ENCODE data around the gene NATD1. TPM values are rescaled to one million over a fixed set of nuclear protein-coding genes. Genes with fewer than 3 reads are reported as not detected.

Gene NATD1
- total RNA-seq, 2 donors from 2014 or later: 16.5 to 26.3 TPM

DNA sequence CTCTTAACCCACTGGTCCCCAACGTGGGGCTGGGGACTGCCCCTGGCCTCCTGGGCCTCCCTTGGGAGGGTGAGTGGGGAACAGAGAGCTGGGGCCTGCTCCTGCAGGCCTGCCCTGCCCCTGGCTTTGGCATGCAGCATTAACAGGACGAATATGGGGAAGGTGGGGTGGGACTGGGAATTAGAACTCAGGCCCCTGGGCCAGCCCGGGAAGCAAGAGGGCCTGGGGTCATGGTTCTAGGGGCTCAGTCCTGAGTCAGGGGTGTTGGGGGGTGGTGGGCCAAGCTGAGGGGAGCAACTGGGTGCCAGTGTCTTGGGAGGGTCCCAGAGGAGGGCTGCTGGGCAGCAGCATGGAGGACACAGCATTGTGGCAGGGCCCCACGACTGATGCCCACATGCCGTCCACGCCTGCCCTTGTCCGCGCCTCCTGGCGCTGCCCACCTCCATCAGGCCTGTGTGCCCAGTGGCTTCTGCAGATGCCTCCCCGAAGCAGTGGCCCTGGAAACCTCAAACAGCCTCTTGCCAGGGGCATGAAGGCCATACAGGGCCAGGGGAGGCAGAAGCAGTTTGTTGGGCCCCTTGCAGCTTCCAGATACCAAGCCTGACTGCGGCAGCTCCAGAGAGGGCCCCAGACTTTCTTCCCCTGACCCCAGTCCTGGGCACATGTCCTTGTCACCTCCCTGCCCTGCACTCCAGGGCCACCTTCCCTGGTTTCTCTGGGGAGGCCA, 36.1 kb upstream of the NATD1 start:
- H3K4me1 ChIP-seq (replicated peaks): peaks cover 25% of the 10 kb centered on the region
- TF ChIP-seq POLR2AphosphoS5 (IDR thresholded peaks at IDR 0.05): no peak
- H3K9me3 ChIP-seq: no peaks in the 10 kb centered on the region
- H3K27ac ChIP-seq: no peak overlapping the region
- H3K27me3 ChIP-seq (replicated peaks; ENCODE audit: insufficient read depth): no peaks in the 10 kb centered on the region
- intact Hi-C loops (cut with DNase I): loop anchor here (5.0 kb wide), 2 partner anchors 33 to 168 kb away; no protein-coding TSS in a partner anchor
- H3K4me3 ChIP-seq: no peak overlapping the region
- WGBS: 83% methylated on average over 11 of the region's 11 CpGs
- no peaks in the 10 kb centered on the region for H3K36me3 ChIP-seq
- no peak for DNase-seq (ENCODE audit: low spot score)

DNA sequence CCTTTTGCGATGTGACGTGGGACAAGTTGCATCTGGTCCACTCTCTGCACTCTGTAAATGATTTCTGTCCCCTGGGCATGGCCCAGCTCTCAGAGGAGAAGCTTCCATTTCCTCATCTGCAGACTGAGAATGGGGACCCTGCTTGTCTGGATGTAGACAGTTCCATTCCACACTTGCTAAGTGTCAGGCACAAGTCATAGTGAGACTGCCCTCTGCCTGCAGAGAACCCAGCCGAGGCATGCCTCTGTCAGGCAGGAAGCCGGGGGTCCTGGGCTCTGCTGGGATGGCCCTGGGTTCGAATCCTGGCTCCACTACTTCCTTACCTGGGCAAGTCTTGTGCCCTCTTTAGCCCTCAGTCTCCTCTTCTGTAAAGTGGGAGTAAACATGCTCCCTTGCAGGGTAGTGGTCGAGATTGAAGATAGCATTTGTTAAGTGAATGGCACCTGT, 35.4 kb upstream of the NATD1 start:
- Histone ChIP-seq H3K27me3 (replicated peaks; ENCODE audit: insufficient read depth) (no peaks in the 10 kb centered on the region), H3K36me3 (no peaks in the 10 kb centered on the region), H3K27ac (peak overlapping the region; percentile 86 to 88), H3K4me1 (replicated peaks) (peaks cover 29% of the 10 kb centered on the region), H3K9me3 (no peaks in the 10 kb centered on the region), H3K4me3 (peak overlapping the region; percentile 14 to 82)
- TF ChIP-seq POLR2A (IDR thresholded peaks at IDR 0.05): no peak
- TF ChIP-seq, protein P1, sequence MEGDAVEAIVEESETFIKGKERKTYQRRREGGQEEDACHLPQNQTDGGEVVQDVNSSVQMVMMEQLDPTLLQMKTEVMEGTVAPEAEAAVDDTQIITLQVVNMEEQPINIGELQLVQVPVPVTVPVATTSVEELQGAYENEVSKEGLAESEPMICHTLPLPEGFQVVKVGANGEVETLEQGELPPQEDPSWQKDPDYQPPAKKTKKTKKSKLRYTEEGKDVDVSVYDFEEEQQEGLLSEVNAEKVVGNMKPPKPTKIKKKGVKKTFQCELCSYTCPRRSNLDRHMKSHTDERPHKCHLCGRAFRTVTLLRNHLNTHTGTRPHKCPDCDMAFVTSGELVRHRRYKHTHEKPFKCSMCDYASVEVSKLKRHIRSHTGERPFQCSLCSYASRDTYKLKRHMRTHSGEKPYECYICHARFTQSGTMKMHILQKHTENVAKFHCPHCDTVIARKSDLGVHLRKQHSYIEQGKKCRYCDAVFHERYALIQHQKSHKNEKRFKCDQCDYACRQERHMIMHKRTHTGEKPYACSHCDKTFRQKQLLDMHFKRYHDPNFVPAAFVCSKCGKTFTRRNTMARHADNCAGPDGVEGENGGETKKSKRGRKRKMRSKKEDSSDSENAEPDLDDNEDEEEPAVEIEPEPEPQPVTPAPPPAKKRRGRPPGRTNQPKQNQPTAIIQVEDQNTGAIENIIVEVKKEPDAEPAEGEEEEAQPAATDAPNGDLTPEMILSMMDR (IDR thresholded peaks at IDR 0.05): no peak
- DNase-seq (ENCODE audit: low spot score): no peak
- 57% methylated on average over 6 of the region's 6 CpGs for WGBS
- intact Hi-C loops (cut with DNase I): loop anchor here (5.0 kb wide), 2 partner anchors 34 to 169 kb away; no protein-coding TSS in a partner anchor

DNA sequence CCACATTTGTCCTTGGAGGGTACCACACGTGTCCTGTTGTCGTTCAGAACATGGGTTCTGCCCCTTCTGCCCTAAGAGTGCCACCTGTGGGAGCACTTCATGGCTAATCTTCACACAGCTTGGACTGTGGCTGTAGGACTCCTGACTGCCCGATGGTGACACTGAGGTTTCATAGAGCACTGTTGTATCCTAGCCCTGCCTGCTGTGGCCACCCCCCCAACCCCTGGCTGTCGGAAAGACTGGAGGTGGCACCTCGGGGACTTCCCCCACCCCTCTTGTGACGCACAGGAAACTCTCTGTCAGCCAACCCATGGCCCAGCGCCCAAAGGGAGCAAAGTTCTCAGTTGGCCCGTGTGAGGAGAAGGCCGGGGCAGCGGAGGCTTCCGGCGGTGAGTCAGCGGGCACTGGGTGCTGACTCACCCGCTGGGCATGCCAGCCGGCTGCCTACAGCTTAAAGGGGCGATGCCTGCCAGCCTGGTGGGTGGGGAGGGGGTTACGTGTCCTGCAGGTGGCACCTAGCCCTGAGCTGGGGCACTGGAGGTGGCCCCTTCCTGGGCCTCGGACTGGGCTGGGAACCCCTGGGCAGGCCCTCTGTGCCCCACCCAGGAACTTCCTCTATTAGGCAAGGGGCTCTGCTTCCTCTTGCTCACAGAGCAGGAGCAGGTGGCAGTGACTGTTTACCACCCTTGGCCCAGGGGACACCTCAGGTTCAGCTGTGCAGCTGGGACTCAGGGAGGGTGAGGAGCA, 34.7 kb upstream of the NATD1 start:
- TF ChIP-seq POLR2A (IDR thresholded peaks at IDR 0.05) (peak; percentile 44), POLR2AphosphoS5 (IDR thresholded peaks at IDR 0.05) (peak; percentile 96)
- TF ChIP-seq, protein P1 (IDR thresholded peaks at IDR 0.05): no peak
- H3K4me3 ChIP-seq: peak overlapping the region; percentile 14 to 82
- intact Hi-C loops (cut with DNase I): loop anchor here (5.0 kb wide), 2 partner anchors 34 to 169 kb away; no protein-coding TSS in a partner anchor
- peak overlapping the region; percentile 86 to 88 for H3K27ac ChIP-seq
- no peaks in the 10 kb centered on the region for H3K9me3 ChIP-seq
- DNase-seq (ENCODE audit: low spot score): peak; percentile 94
- no peaks in the 10 kb centered on the region for H3K36me3 ChIP-seq
- H3K4me1 ChIP-seq (replicated peaks): peaks cover 29% of the 10 kb centered on the region
- no peaks in the 10 kb centered on the region for H3K27me3 ChIP-seq (replicated peaks; ENCODE audit: insufficient read depth)
- WGBS: 5% methylated on average over 17 of the region's 18 CpGs

DNA sequence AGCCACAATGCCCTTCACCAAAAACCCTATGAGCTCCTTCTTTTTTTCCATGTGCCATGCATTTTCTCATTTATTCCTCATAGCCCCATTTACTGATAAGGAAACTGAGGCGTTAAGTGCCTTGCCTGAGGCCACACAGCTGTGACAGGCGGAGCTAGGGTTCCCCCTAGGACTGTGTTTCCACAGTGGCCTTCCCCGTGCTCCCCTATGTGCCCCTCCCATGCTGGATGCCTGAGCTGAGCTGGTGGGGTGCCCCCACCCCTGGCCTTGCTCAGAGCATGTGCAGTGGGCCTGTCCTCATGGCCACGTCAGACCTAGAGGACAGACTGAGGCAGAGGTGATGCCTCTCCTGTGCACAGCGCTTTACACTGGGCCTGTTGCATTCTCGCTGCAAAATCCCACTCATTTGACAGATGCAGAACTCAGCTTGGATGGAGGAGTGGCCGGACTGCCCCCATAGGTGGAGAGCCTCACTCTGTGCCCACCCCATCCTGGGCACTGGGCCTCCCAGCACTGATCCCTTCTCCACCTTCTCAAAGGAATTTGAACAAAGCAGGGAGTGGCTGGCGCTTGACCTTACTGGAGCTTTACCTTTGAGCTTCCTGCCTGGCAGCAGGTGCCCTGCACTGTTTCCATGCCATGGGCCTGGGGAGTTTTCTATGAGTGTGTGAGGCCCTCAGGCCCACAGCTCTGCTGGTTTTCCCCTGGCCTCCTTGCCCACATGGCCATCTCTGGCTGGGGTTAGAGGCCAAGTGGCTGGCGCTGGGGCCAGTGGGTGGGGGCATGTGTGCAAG, 33.9 kb upstream of the NATD1 start:
- DNase-seq (ENCODE audit: low spot score): no peak
- Histone ChIP-seq H3K27ac (peak overlapping the region; percentile 86 to 88), H3K36me3 (no peaks in the 10 kb centered on the region), H3K4me1 (replicated peaks) (peaks cover 29% of the 10 kb centered on the region), H3K27me3 (replicated peaks; ENCODE audit: insufficient read depth) (no peaks in the 10 kb centered on the region), H3K9me3 (no peaks in the 10 kb centered on the region), H3K4me3 (peak overlapping the region; percentile 82)
- 43% methylated on average over 9 of the region's 9 CpGs for WGBS
- intact Hi-C loops (cut with DNase I): loop anchor here (5.0 kb wide), 2 partner anchors 35 to 170 kb away; no protein-coding TSS in a partner anchor
- TF ChIP-seq POLR2A (IDR thresholded peaks at IDR 0.05) (no peak), POLR2AphosphoS5 (IDR thresholded peaks at IDR 0.05) (no peak)
- TF ChIP-seq, protein P1 (IDR thresholded peaks at IDR 0.05): no peak
